Fibroblast of lung (primary cell): ENCODE measurements around the gene TNFSF9. TPM values are rescaled to one million over a fixed set of nuclear protein-coding genes. Genes with fewer than 3 reads are reported as not detected.

Experiments used
- DNase-seq, 2 donors: peaks; one replicate each; pipeline versions ENCODE4 v3.0.0 to v3.0.0-alpha.2; 2010; ENCODE audit warnings: low read depth in 2 of 2
- H2AFZ ChIP-seq: 2 replicates; pipeline ENCODE4 v1.5.1; 2012; ENCODE audit warnings: low read length, control low read depth, inconsistent platforms
- H3K27ac ChIP-seq: 2 replicates; pipeline ENCODE4 v1.5.1; 2011; ENCODE audit warnings: low read length, control low read depth; ENCODE audit not compliant: insufficient read depth
- H3K27me3 ChIP-seq: 2 replicates; pipeline ENCODE4 v1.5.1; 2011; ENCODE audit warnings: mild to moderate bottlenecking, low read length; ENCODE audit not compliant: control insufficient read depth, insufficient read depth
- H3K36me3 ChIP-seq: 2 replicates; pipeline ENCODE4 v1.5.1; 2011; ENCODE audit warnings: low read length; ENCODE audit not compliant: control insufficient read depth, insufficient read depth
- H3K4me1 ChIP-seq: 2 replicates; pipeline ENCODE4 v1.5.1; 2011; ENCODE audit warnings: low read length; ENCODE audit not compliant: control insufficient read depth, insufficient read depth; ENCODE audit errors: extremely low read depth
- H3K4me2 ChIP-seq: 2 replicates; pipeline ENCODE4 v1.5.1; 2011; ENCODE audit warnings: low read length, control low read depth; ENCODE audit not compliant: insufficient read depth; ENCODE audit errors: extremely low read depth
- H3K4me3 ChIP-seq, 4 experiments: fragments of 200-600 bp in 1 of 4; sonication (generic) in 1 of 4; replicated peaks in 1 of 4; 2 replicates each; pipeline ENCODE4 v1.5.1; 2011 to 2016; ENCODE audit warnings: low read length in 4 of 4, low read depth in 3 of 4, mild to moderate bottlenecking in 3 of 4, control low read depth in 2 of 4, inconsistent platforms in 1 of 4, mixed read lengths in 1 of 4; ENCODE audit not compliant: insufficient read depth in 1 of 4; ENCODE audit errors: control extremely low read depth in 1 of 4
- H3K79me2 ChIP-seq: 2 replicates; pipeline ENCODE4 v1.5.1; 2012; ENCODE audit warnings: mild to moderate bottlenecking, low read length, inconsistent platforms; ENCODE audit not compliant: control insufficient read depth, insufficient read depth
- H3K9ac ChIP-seq: 2 replicates; pipeline ENCODE4 v1.5.1; 2011; ENCODE audit warnings: mild to moderate bottlenecking, low read length, control low read depth; ENCODE audit not compliant: insufficient read depth
- H3K9me3 ChIP-seq: 2 replicates; pipeline ENCODE4 v1.5.1; 2012; ENCODE audit warnings: low read depth, low read length; ENCODE audit not compliant: control insufficient read depth, insufficient read depth
- H4K20me1 ChIP-seq: 2 replicates; pipeline ENCODE4 v1.5.1; 2011; ENCODE audit warnings: low read length; ENCODE audit not compliant: control insufficient read depth, insufficient read depth; ENCODE audit errors: extremely low read depth
- CTCF ChIP-seq, 2 donors: IDR thresholded peaks in 1 of 2; conservative IDR thresholded peaks in 1 of 2; 1 replicate in 1 of 2; 2 replicates in 1 of 2; pipeline ENCODE4 v1.5.1; 2011 to 2012; ENCODE audit warnings: low read length in 2 of 2, control low read depth in 1 of 2, inconsistent platforms in 1 of 2, low read depth in 1 of 2, mild to moderate bottlenecking in 1 of 2
- EZH2 ChIP-seq: IDR thresholded peaks from 2 replicates; pipeline ENCODE4 v1.5.1; 2012; ENCODE audit warnings: low read length, control low read depth, mild to moderate bottlenecking; ENCODE audit errors: missing control alignments
- polyA plus RNA-seq, 2 donors: library from polyadenylated mRNA; depleted of rRNA in 1 of 2; stranded (reverse) in 1 of 2; unstranded in 1 of 2; fragments of >200 nt; gene quantifications; 2 replicates each; pipeline ENCODE4 v1.2.1, GENCODE V29; 2011 to 2012; ENCODE audit warnings: missing spikeins in 1 of 2
- total RNA-seq: library from RNA; depleted of rRNA; stranded (reverse); fragments of >200 nt; gene quantifications from 2 replicates; pipeline ENCODE4 v1.2.1, GENCODE V29; 2014

The TNFSF9 gene
- total and polyA plus RNA-seq, 2 donors (not counting 1 experiment from before 2014, with no cell fraction given) = 0.22 to 0.66 TPM

- no peak overlapping the region for H3K4me2 ChIP-seq
- no peak overlapping the region for H3K9ac ChIP-seq
- TF ChIP-seq EZH2 (no peak), CTCF (conservative IDR thresholded peaks at IDR 0.05 in 1 of 2, IDR thresholded peaks at IDR 0.05 in 1 of 2; ENCODE audit: low read depth in 1 of 2, low read length in 2 of 2) (no peak)
- H3K4me1 ChIP-seq = peaks cover 5% of the 10 kb centered on the region
- H3K9me3 ChIP-seq = no peaks in the 10 kb centered on the region
- peaks cover 8% of the 10 kb centered on the region for H3K27me3 ChIP-seq
- no peaks in the 10 kb centered on the region for H4K20me1 ChIP-seq
- H2AFZ ChIP-seq = no peak overlapping the region
- H3K27ac ChIP-seq = no peak overlapping the region
- no peak overlapping the region for H3K4me3 ChIP-seq
- H3K79me2 ChIP-seq = no peaks in the 10 kb centered on the region
- DNase-seq = no peak
- no peaks in the 10 kb centered on the region for H3K36me3 ChIP-seq
Measured at GRCh38 chr19:6534451-6535093, 3.7 kb downstream of the TNFSF9 start.

GRCh38 chr19:6535558-6536137 is 4.8 kb downstream of the TNFSF9 start:
- no peak for DNase-seq
- peaks cover 8% of the 10 kb centered on the region for H3K27me3 ChIP-seq
- no peak overlapping the region for H3K4me3 ChIP-seq
- H3K9ac ChIP-seq = no peak overlapping the region
- no peak overlapping the region for H3K27ac ChIP-seq
- H3K9me3 ChIP-seq = no peaks in the 10 kb centered on the region
- no peak overlapping the region for H2AFZ ChIP-seq
- H4K20me1 ChIP-seq = no peaks in the 10 kb centered on the region
- no peak overlapping the region for H3K4me2 ChIP-seq
- H3K36me3 ChIP-seq = no peaks in the 10 kb centered on the region
- H3K79me2 ChIP-seq = no peaks in the 10 kb centered on the region
- H3K4me1 ChIP-seq = peaks cover 5% of the 10 kb centered on the region
- TF ChIP-seq CTCF (conservative IDR thresholded peaks at IDR 0.05 in 1 of 2, IDR thresholded peaks at IDR 0.05 in 1 of 2; ENCODE audit: low read depth in 1 of 2, low read length in 2 of 2) (no peak), EZH2 (no peak)

- H3K9me3 ChIP-seq = no peaks in the 10 kb centered on the region
- no peak overlapping the region for H3K27ac ChIP-seq
- no peaks in the 10 kb centered on the region for H3K36me3 ChIP-seq
- no peak for DNase-seq
- TF ChIP-seq CTCF (conservative IDR thresholded peaks at IDR 0.05 in 1 of 2, IDR thresholded peaks at IDR 0.05 in 1 of 2; ENCODE audit: low read depth in 1 of 2, low read length in 2 of 2) (no peak), EZH2 (no peak)
- H3K4me3 ChIP-seq = no peak overlapping the region
- no peaks in the 10 kb centered on the region for H3K79me2 ChIP-seq
- no peak overlapping the region for H3K4me2 ChIP-seq
- H3K4me1 ChIP-seq = no peaks in the 10 kb centered on the region
- H3K27me3 ChIP-seq = no peaks in the 10 kb centered on the region
- H2AFZ ChIP-seq = no peak overlapping the region
- H4K20me1 ChIP-seq = no peaks in the 10 kb centered on the region
- H3K9ac ChIP-seq = no peak overlapping the region
Measured at GRCh38 chr19:6539514-6539913, 8.7 kb downstream of the TNFSF9 start.
